Endothelial cell (in vitro differentiated cells): Measurements from ENCODE around the gene EDEM2. TPM values are rescaled to one million over a fixed set of nuclear protein-coding genes. Genes with fewer than 3 reads are reported as not detected.
"Not testable (repeated sequence)": the region's sequence is repeated elsewhere in the genome, so short reads cannot be mapped to it uniquely, and the experiment has no call there.

Experiments
- DNase-seq: peaks from one replicate; pipeline ENCODE4 v3.0.0; 2021; ENCODE audit warnings: low spot score
- H3K27ac Mint-ChIP-seq: one replicate; pipeline ENCODE4 v1.8.0; 2021; ENCODE audit warnings: mixed read lengths, inconsistent platforms; ENCODE audit not compliant: unreplicated experiment
- H3K27me3 Mint-ChIP-seq: one replicate; pipeline ENCODE4 v1.8.0; 2021; ENCODE audit warnings: mild to moderate bottlenecking, moderate library complexity, mixed read lengths, inconsistent platforms; ENCODE audit not compliant: unreplicated experiment
- H3K36me3 Mint-ChIP-seq: one replicate; pipeline ENCODE4 v1.8.0; 2021; ENCODE audit warnings: mild to moderate bottlenecking, low read depth, mixed read lengths, inconsistent platforms; ENCODE audit not compliant: unreplicated experiment
- H3K4me1 Mint-ChIP-seq: one replicate; pipeline ENCODE4 v1.8.0; 2021; ENCODE audit warnings: mild to moderate bottlenecking, mixed read lengths, inconsistent platforms; ENCODE audit not compliant: unreplicated experiment
- H3K4me3 Mint-ChIP-seq: one replicate; pipeline ENCODE4 v1.8.0; 2021; ENCODE audit warnings: mild to moderate bottlenecking, mixed read lengths, inconsistent platforms; ENCODE audit not compliant: unreplicated experiment
- H3K9me3 Mint-ChIP-seq: one replicate; pipeline ENCODE4 v1.8.0; 2021; ENCODE audit warnings: mixed read lengths, inconsistent platforms; ENCODE audit not compliant: unreplicated experiment
- CTCF ChIP-seq: fragments of 200-600 bp; sonication (generic); IDR thresholded peaks from one replicate; pipeline ENCODE4 v1.5.0; 2021; ENCODE audit warnings: antibody characterized with exemption; ENCODE audit not compliant: unreplicated experiment
- total RNA-seq: library from RNA; stranded (reverse); fragmentation: NEBNext Ultra II Directional; extraction: Animal tissue kit (Norgen Biotek cat#: 25700); gene quantifications from one replicate; pipeline ENCODE4 v1.2.1, GENCODE V29; 2021; ENCODE audit not compliant: unreplicated experiment

The EDEM2 gene
- total RNA-seq, 1 donor from 2014 or later = 43.5 TPM

GRCh38 chr20:35191419-35192117 is 44.4 kb upstream of the EDEM2 start:
- DNase-seq = no peak
- TF ChIP-seq CTCF = no peak
- Mint-ChIP-seq H3K9me3 (peaks cover 10% of the 10 kb centered on the region), H3K4me1 (peaks cover 32% of the 10 kb centered on the region), H3K27me3 (peaks cover 2% of the 10 kb centered on the region), H3K36me3 (peaks cover 18% of the 10 kb centered on the region), H3K27ac (peak overlapping the region; percentile 77), H3K4me3 (no peak overlapping the region)

- H3K27me3 Mint-ChIP-seq = peaks cover 2% of the 10 kb centered on the region
- H3K9me3 Mint-ChIP-seq = peaks cover 5% of the 10 kb centered on the region
Observed at GRCh38 chr20:35190556-35190955, 43.4 kb upstream of the EDEM2 start.

GRCh38 chr20:35189223-35189622 is 42.1 kb upstream of the EDEM2 start:
- H3K27ac Mint-ChIP-seq, DNase-seq, H3K9me3 Mint-ChIP-seq, H3K4me3 Mint-ChIP-seq, H3K27me3 Mint-ChIP-seq: not testable (repeated sequence)
- Mint-ChIP-seq H3K36me3 (peaks cover 19% of the 10 kb centered on the region), H3K4me1 (peaks cover 32% of the 10 kb centered on the region)

More at GRCh38 chr20:35190556-35190955, 43.4 kb upstream of the EDEM2 start:
- H3K27ac Mint-ChIP-seq = no peak overlapping the region
- DNase-seq = no peak
- no peak for TF ChIP-seq CTCF
- peaks cover 19% of the 10 kb centered on the region for H3K36me3 Mint-ChIP-seq
- H3K4me3 Mint-ChIP-seq = no peak overlapping the region
- peaks cover 32% of the 10 kb centered on the region for H3K4me1 Mint-ChIP-seq

GRCh38 chr20:35187584-35188190 is 40.6 kb upstream of the EDEM2 start:
- peaks cover 28% of the 10 kb centered on the region for H3K4me1 Mint-ChIP-seq
- no peak overlapping the region for H3K27ac Mint-ChIP-seq
- H3K27me3 Mint-ChIP-seq = no peaks in the 10 kb centered on the region
- peaks cover 26% of the 10 kb centered on the region for H3K36me3 Mint-ChIP-seq
- TF ChIP-seq CTCF = no peak
- no peak overlapping the region for H3K4me3 Mint-ChIP-seq
- no peak for DNase-seq
- no peaks in the 10 kb centered on the region for H3K9me3 Mint-ChIP-seq

- not testable (repeated sequence) for H3K27ac Mint-ChIP-seq, H3K9me3 Mint-ChIP-seq, H3K27me3 Mint-ChIP-seq, H3K4me3 Mint-ChIP-seq, DNase-seq
- peaks cover 20% of the 10 kb centered on the region for H3K4me1 Mint-ChIP-seq
- H3K36me3 Mint-ChIP-seq = peaks cover 35% of the 10 kb centered on the region
Observed at GRCh38 chr20:35186691-35187289, 39.7 kb upstream of the EDEM2 start.

- DNase-seq = no peak
- no peaks in the 10 kb centered on the region for H3K9me3 Mint-ChIP-seq
- H3K27me3 Mint-ChIP-seq = no peaks in the 10 kb centered on the region
- H3K36me3 Mint-ChIP-seq = peaks cover 54% of the 10 kb centered on the region
- no peak overlapping the region for H3K4me3 Mint-ChIP-seq
- no peak for TF ChIP-seq CTCF
- no peak overlapping the region for H3K27ac Mint-ChIP-seq
- no peaks in the 10 kb centered on the region for H3K4me1 Mint-ChIP-seq
Observed at GRCh38 chr20:35181731-35182130, 34.6 kb upstream of the EDEM2 start.
